ENCODE measurements around the gene RETREG3.
"Not testable (repeated sequence)": the region's sequence is repeated elsewhere in the genome, so short reads cannot be mapped to it uniquely, and the experiment has no call there.

RETREG3 gene

GRCh38 chr17:42548070-42548837 is 60.9 kb downstream of the RETREG3 start:
- H3K27ac ChIP-seq (ENCODE audit: low read depth, low read length, severe bottlenecking): no peak overlapping the region
- H3K4me1 ChIP-seq (ENCODE audit: control insufficient read depth, insufficient read depth, low read length, poor library complexity, severe bottlenecking): peaks cover 4% of the 10 kb centered on the region
- 15 to 17% methylated on average over 56 to 62 of the region's 74 CpGs for WGBS, 2 experiments (ENCODE audit: insufficient coverage in 2 of 2)
- H3K4me3 ChIP-seq (ENCODE audit: extremely low read depth, insufficient read depth, low read length, poor library complexity, severe bottlenecking): peak overlapping the region; percentile 35
- H3K36me3 ChIP-seq (ENCODE audit: control insufficient read depth, insufficient read depth, low read length): peaks cover 19% of the 10 kb centered on the region
- H3K9me3 ChIP-seq (ENCODE audit: control insufficient read depth, low read length): no peaks in the 10 kb centered on the region

DNA sequence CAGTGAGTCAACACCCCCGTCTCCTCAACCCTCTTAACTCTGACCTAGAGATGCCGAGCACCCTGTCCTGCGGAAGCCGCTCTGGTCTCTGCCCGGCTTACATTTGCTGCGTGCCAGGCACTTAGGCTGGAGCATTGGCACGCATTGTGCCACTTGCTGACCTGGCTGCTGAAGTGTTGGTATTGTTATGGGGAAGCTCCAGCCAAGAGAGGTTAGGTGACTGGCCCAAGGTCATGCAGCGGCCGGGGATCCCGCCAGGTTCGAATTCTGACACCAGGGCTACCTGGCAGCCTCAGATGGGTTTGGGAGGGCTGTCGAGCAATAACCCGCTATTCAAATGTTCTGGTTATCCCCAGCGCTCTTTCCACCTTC is 61.5 kb downstream of the RETREG3 start:
- 94 to 98% methylated on average over 8 to 14 of the region's 14 CpGs for WGBS, 2 experiments (ENCODE audit: insufficient coverage in 2 of 2)

GRCh38 chr17:42547001-42547461 is 62.1 kb downstream of the RETREG3 start:
- Histone ChIP-seq H3K27ac (ENCODE audit: low read depth, low read length, severe bottlenecking) (no peak overlapping the region), H3K36me3 (ENCODE audit: control insufficient read depth, insufficient read depth, low read length) (peaks cover 24% of the 10 kb centered on the region), H3K4me3 (ENCODE audit: extremely low read depth, insufficient read depth, low read length, poor library complexity, severe bottlenecking) (no peak overlapping the region), H3K9me3 (ENCODE audit: control insufficient read depth, low read length) (no peaks in the 10 kb centered on the region), H3K4me1 (ENCODE audit: control insufficient read depth, insufficient read depth, low read length, poor library complexity, severe bottlenecking) (peaks cover 4% of the 10 kb centered on the region)
- WGBS, 2 experiments (ENCODE audit: insufficient coverage in 2 of 2): 95 to 97% methylated on average over 16 to 21 of the region's 23 CpGs

More for the DNA sequence above, 61.5 kb downstream of the RETREG3 start:
- no peak overlapping the region for H3K4me3 ChIP-seq (ENCODE audit: extremely low read depth, insufficient read depth, low read length, poor library complexity, severe bottlenecking)
- H3K4me1 ChIP-seq (ENCODE audit: control insufficient read depth, insufficient read depth, low read length, poor library complexity, severe bottlenecking): peaks cover 4% of the 10 kb centered on the region
- H3K9me3 ChIP-seq (ENCODE audit: control insufficient read depth, low read length): no peaks in the 10 kb centered on the region
- H3K36me3 ChIP-seq (ENCODE audit: control insufficient read depth, insufficient read depth, low read length): peaks cover 21% of the 10 kb centered on the region
- H3K27ac ChIP-seq (ENCODE audit: low read depth, low read length, severe bottlenecking): no peak overlapping the region

- peaks cover 24% of the 10 kb centered on the region for H3K36me3 ChIP-seq (ENCODE audit: control insufficient read depth, insufficient read depth, low read length)
- not testable (repeated sequence) for H3K4me1 ChIP-seq (ENCODE audit: control insufficient read depth, insufficient read depth, low read length, poor library complexity, severe bottlenecking); H3K9me3 ChIP-seq (ENCODE audit: control insufficient read depth, low read length); H3K27ac ChIP-seq (ENCODE audit: low read depth, low read length, severe bottlenecking); H3K4me3 ChIP-seq (ENCODE audit: extremely low read depth, insufficient read depth, low read length, poor library complexity, severe bottlenecking)
- 86 to 88% methylated on average over 1 of the region's 9 CpGs for WGBS, 2 experiments (ENCODE audit: insufficient coverage in 2 of 2)
These were observed 63.2 kb downstream of the RETREG3 start for GRCh38 chr17:42545755-42546505.

DNA sequence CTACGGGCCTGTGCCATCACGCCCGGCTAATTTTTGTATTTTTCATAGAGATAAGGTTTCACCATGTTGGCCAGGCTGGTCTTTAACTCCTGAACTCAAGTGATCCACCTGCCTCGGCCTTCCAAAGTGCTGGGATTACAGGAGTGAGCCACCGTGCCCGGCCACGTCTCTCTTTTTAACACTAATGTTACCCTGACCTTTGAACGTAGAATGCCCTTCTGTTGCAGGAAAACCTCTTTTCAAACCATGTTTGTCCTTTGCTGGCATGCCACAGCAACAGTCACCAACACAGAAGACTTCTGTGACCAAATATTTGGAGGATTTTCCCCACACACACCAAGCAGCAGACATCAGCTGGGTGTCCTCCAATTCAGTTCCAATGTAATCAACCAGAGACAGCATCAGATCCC is 64.3 kb downstream of the RETREG3 start:
- Histone ChIP-seq H3K4me1 (ENCODE audit: control insufficient read depth, insufficient read depth, low read length, poor library complexity, severe bottlenecking) (peaks cover 9% of the 10 kb centered on the region), H3K27ac (ENCODE audit: low read depth, low read length, severe bottlenecking) (no peak overlapping the region), H3K36me3 (ENCODE audit: control insufficient read depth, insufficient read depth, low read length) (peaks cover 24% of the 10 kb centered on the region), H3K4me3 (ENCODE audit: extremely low read depth, insufficient read depth, low read length, poor library complexity, severe bottlenecking) (no peak overlapping the region), H3K9me3 (ENCODE audit: control insufficient read depth, low read length) (no peaks in the 10 kb centered on the region)
- 77% methylated on average over 8 of the region's 8 CpGs for WGBS, 2 experiments (ENCODE audit: insufficient coverage in 2 of 2)

DNA sequence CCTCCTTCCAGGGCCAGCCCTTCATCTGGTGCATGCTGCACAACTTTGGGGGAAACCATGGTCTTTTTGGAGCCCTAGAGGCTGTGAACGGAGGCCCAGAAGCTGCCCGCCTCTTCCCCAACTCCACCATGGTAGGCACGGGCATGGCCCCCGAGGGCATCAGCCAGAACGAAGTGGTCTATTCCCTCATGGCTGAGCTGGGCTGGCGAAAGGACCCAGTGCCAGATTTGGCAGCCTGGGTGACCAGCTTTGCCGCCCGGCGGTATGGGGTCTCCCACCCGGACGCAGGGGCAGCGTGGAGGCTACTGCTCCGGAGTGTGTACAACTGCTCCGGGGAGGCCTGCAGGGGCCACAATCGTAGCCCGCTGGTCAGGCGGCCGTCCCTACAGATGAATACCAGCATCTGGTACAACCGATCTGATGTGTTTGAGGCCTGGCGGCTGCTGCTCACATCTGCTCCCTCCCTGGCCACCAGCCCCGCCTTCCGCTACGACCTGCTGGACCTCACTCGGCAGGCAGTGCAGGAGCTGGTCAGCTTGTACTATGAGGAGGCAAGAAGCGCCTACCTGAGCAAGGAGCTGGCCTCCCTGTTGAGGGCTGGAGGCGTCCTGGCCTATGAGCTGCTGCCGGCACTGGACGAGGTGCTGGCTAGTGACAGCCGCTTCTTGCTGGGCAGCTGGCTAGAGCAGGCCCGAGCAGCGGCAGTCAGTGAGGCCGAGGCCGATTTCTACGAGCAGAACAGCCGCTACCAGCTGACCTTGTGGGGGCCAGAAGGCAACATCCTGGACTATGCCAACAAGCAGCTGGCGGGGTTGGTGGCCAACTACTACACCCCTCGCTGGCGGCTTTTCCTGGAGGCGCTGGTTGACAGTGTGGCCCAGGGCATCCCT is 65.7 kb downstream of the RETREG3 start:
- Histone ChIP-seq H3K9me3 (ENCODE audit: control insufficient read depth, low read length) (no peaks in the 10 kb centered on the region), H3K4me1 (ENCODE audit: control insufficient read depth, insufficient read depth, low read length, poor library complexity, severe bottlenecking) (peaks cover 5% of the 10 kb centered on the region), H3K36me3 (ENCODE audit: control insufficient read depth, insufficient read depth, low read length) (peaks cover 33% of the 10 kb centered on the region), H3K27ac (ENCODE audit: low read depth, low read length, severe bottlenecking) (no peak overlapping the region), H3K4me3 (ENCODE audit: extremely low read depth, insufficient read depth, low read length, poor library complexity, severe bottlenecking) (no peak overlapping the region)
- WGBS, 2 experiments (ENCODE audit: insufficient coverage in 2 of 2): 94 to 96% methylated on average over 35 to 39 of the region's 39 CpGs

GRCh38 chr17:42541041-42541833 is 67.9 kb downstream of the RETREG3 start:
- Histone ChIP-seq H3K4me3 (ENCODE audit: extremely low read depth, insufficient read depth, low read length, poor library complexity, severe bottlenecking) (no peak overlapping the region), H3K9me3 (ENCODE audit: control insufficient read depth, low read length) (no peaks in the 10 kb centered on the region), H3K4me1 (ENCODE audit: control insufficient read depth, insufficient read depth, low read length, poor library complexity, severe bottlenecking) (peaks cover 11% of the 10 kb centered on the region), H3K36me3 (ENCODE audit: control insufficient read depth, insufficient read depth, low read length) (peaks cover 40% of the 10 kb centered on the region), H3K27ac (ENCODE audit: low read depth, low read length, severe bottlenecking) (peak overlapping the region; percentile 36)
- 92 to 96% methylated on average over 12 to 15 of the region's 17 CpGs for WGBS, 2 experiments (ENCODE audit: insufficient coverage in 2 of 2)

DNA sequence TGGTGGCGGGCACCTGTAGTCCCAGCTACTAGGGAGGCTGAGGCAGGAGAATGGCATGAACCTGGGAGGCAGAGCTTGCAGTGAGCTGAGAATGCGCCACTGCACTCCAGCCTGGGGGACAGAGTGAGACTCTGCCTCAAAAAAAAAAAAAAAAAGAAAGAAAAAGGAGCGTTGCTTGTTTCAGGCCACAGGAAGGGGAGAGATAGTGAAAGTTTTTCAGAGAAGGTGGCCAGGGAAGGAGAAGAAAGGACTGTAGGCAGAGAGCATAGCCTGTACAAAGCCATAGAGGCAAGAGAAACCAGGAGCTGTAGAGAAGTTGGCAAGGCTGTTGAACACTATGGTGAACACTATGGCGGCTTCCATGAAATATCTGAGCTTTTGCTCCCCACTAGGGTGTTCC is 68.6 kb downstream of the RETREG3 start:
- 92 to 94% methylated on average over 3 of the region's 4 CpGs for WGBS, 2 experiments (ENCODE audit: insufficient coverage in 2 of 2)
- H3K4me1 ChIP-seq (ENCODE audit: control insufficient read depth, insufficient read depth, low read length, poor library complexity, severe bottlenecking): peaks cover 11% of the 10 kb centered on the region
- not testable (repeated sequence) for H3K9me3 ChIP-seq (ENCODE audit: control insufficient read depth, low read length); H3K4me3 ChIP-seq (ENCODE audit: extremely low read depth, insufficient read depth, low read length, poor library complexity, severe bottlenecking); H3K27ac ChIP-seq (ENCODE audit: low read depth, low read length, severe bottlenecking)
- H3K36me3 ChIP-seq (ENCODE audit: control insufficient read depth, insufficient read depth, low read length): peaks cover 40% of the 10 kb centered on the region

GRCh38 chr17:42538482-42538881 is 70.7 kb downstream of the RETREG3 start:
- WGBS, 2 experiments (ENCODE audit: insufficient coverage in 2 of 2): 97 to 98% methylated on average over 9 to 10 of the region's 14 CpGs
- H3K4me1 ChIP-seq (ENCODE audit: control insufficient read depth, insufficient read depth, low read length, poor library complexity, severe bottlenecking): peaks cover 11% of the 10 kb centered on the region
- H3K27ac ChIP-seq (ENCODE audit: low read depth, low read length, severe bottlenecking): no peak overlapping the region
- no peaks in the 10 kb centered on the region for H3K9me3 ChIP-seq (ENCODE audit: control insufficient read depth, low read length)
- no peak overlapping the region for H3K4me3 ChIP-seq (ENCODE audit: extremely low read depth, insufficient read depth, low read length, poor library complexity, severe bottlenecking)
- H3K36me3 ChIP-seq (ENCODE audit: control insufficient read depth, insufficient read depth, low read length): peaks cover 27% of the 10 kb centered on the region
